Thyroid gland (tissue), 4 donors: ENCODE data around the gene LUZP2.

Experiments
- POLR2A ChIP-seq, 2 donors: fragments of 450-650 bp; IDR thresholded peaks; one replicate each; pipeline ENCODE4 v1.6.1; 2017; ENCODE audit warnings: antibody characterized with exemption in 2 of 2, mild to moderate bottlenecking in 2 of 2, moderate library complexity in 1 of 2
- TF ChIP-seq, protein P1 (sequence below), 6 experiments: fragments of 200-600 bp in 3 of 6; fragments of 450-650 bp in 3 of 6; sonication (generic) in 3 of 6; IDR thresholded peaks; one replicate each; pipeline ENCODE4 v1.5.1; 2016 to 2019; ENCODE audit warnings: antibody characterized with exemption in 6 of 6, mild to moderate bottlenecking in 2 of 6, inconsistent platforms in 1 of 6, moderate library complexity in 1 of 6

DNA sequence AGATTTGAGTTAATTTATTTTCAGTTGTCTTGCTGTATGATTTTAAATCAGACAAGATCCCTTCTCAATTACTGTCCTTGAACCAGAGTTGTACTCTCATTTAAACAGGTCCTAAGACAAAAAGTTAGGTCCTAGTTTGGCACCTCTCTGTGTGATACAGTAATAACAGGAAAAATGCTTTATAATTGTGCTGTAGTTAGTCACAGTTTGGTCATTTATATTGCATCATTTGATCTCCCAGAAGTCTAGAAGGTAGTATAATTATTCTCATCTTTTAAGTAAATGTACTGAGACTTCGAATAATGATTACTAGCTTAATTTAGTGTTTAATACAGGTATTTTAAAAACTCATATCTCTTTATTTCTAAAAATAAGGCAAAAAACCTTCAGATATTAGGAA, 18.1 kb upstream of the LUZP2 start:
- TF ChIP-seq, protein P1, sequence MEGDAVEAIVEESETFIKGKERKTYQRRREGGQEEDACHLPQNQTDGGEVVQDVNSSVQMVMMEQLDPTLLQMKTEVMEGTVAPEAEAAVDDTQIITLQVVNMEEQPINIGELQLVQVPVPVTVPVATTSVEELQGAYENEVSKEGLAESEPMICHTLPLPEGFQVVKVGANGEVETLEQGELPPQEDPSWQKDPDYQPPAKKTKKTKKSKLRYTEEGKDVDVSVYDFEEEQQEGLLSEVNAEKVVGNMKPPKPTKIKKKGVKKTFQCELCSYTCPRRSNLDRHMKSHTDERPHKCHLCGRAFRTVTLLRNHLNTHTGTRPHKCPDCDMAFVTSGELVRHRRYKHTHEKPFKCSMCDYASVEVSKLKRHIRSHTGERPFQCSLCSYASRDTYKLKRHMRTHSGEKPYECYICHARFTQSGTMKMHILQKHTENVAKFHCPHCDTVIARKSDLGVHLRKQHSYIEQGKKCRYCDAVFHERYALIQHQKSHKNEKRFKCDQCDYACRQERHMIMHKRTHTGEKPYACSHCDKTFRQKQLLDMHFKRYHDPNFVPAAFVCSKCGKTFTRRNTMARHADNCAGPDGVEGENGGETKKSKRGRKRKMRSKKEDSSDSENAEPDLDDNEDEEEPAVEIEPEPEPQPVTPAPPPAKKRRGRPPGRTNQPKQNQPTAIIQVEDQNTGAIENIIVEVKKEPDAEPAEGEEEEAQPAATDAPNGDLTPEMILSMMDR (IDR thresholded peaks at IDR 0.05): no peak
- no peak for TF ChIP-seq POLR2A (IDR thresholded peaks at IDR 0.05)
